ENCODE data around the gene SLC29A4. TPM values are rescaled to one million over a fixed set of nuclear protein-coding genes. Genes with fewer than 3 reads are reported as not detected.

Gene SLC29A4
- total RNA-seq, 2 donors from 2014 or later: 0.14 to 0.21 TPM

DNA sequence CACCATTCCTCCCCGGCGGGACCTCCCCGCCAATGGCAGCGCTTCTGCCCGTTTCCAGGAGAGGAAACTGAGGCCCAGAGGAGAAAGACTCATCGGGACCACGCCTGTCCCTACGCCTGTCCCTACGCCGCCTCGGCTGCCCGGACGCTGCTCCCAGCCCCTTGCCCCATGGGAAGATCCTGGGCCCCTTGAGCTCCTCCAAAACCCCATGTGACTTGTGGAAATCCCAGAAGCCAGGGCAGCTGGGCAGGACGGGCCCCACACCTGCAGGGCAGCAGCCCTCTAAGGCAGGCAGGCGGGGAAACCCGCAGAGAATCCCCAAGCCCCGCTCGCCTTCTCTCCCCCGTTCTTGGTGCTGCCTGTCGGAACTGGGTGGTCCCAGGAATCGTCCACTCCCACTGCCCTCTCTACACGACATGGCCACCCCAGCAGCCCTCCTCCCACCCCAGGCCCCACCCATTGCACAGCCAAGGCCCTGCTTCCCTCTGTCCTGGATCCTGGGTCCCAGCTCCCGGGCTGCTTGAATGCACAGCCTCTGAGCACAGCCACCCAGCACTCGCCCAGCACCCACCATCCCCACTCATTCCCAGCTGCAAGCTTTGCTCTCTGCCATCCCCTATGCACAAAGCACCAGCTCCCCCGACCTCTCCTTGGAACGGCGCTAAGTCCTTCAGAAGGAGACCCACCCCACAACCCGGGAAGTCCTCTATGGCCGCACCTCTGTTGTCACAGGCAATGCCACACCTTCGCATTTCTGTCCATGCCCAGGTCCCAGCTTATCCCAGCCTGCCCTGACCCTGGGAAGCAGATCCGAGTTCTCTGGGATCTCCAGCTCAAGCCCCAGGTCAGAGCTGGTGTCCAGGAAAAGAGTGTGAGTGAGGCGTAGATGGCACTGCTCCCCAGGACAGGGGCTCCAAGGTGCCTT lies 50.6 kb downstream of the SLC29A4 start:
- Histone ChIP-seq H3K27me3 (replicated peaks; ENCODE audit: insufficient read depth) (no peaks in the 10 kb centered on the region), H3K9me3 (peaks cover 9% of the 10 kb centered on the region), H3K27ac (no peak overlapping the region), H3K4me3 (no peak overlapping the region), H3K4me1 (ENCODE audit: control insufficient read depth in 1 of 2, low read depth in 2 of 2) (no peaks in the 10 kb centered on the region), H3K36me3 (peaks cover 65% of the 10 kb centered on the region)
- ATAC-seq (ENCODE audit: insufficient number of reproducible peaks, low FRiP score, low read depth) (no peak), DNase-seq (ENCODE audit: low spot score) (no peak)
- TF ChIP-seq, protein P1, sequence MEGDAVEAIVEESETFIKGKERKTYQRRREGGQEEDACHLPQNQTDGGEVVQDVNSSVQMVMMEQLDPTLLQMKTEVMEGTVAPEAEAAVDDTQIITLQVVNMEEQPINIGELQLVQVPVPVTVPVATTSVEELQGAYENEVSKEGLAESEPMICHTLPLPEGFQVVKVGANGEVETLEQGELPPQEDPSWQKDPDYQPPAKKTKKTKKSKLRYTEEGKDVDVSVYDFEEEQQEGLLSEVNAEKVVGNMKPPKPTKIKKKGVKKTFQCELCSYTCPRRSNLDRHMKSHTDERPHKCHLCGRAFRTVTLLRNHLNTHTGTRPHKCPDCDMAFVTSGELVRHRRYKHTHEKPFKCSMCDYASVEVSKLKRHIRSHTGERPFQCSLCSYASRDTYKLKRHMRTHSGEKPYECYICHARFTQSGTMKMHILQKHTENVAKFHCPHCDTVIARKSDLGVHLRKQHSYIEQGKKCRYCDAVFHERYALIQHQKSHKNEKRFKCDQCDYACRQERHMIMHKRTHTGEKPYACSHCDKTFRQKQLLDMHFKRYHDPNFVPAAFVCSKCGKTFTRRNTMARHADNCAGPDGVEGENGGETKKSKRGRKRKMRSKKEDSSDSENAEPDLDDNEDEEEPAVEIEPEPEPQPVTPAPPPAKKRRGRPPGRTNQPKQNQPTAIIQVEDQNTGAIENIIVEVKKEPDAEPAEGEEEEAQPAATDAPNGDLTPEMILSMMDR (IDR thresholded peaks at IDR 0.05): no peak

DNA sequence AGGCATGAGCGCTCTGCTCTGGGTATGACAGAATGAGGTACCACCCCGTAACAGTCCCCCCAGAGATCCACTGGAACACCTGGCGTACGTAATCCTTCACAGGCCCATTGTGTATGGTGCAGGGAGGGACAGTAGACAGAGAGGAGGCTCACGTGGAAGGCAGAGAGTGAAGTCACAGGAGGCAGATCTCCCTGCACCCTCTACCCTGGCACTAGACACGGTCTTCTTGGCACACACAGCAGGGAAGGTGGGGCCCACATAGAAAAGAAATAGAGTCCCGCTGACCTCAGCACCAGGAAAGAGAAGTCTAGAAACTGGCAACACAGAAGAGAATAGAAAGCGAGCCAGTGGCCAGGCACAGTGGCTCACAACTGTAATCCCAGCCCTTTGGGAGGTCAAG lies 51.9 kb downstream of the SLC29A4 start:
- DNase-seq (ENCODE audit: low spot score) (no peak), ATAC-seq (ENCODE audit: insufficient number of reproducible peaks, low FRiP score, low read depth) (no peak)
- Histone ChIP-seq H3K27ac (no peak overlapping the region), H3K4me3 (no peak overlapping the region), H3K9me3 (peaks cover 9% of the 10 kb centered on the region), H3K4me1 (ENCODE audit: control insufficient read depth in 1 of 2, low read depth in 2 of 2) (no peaks in the 10 kb centered on the region), H3K27me3 (replicated peaks; ENCODE audit: insufficient read depth) (no peaks in the 10 kb centered on the region), H3K36me3 (peaks cover 64% of the 10 kb centered on the region)
- TF ChIP-seq, protein P1 (IDR thresholded peaks at IDR 0.05): no peak

DNA sequence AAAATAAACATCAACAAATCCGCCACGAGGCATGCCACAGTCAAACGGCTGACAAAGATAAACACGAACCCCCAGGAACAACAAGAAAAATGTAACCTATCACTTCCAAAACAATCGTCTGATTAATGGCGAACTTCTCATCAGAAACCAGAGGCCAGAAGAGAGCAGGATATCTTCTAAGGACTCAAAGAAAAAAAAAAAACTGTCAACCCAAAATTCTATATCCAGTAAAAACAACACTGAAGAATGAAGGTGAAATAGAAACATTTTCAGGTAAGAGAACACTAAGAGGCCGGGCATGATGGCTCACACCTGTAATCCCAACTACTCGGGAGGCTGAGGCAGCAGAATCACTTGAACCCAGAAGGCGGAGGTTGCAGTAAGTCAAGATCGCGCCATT lies 54.3 kb downstream of the SLC29A4 start:
- no peak for DNase-seq (ENCODE audit: low spot score)
- no peak for ATAC-seq (ENCODE audit: insufficient number of reproducible peaks, low FRiP score, low read depth)
- Histone ChIP-seq H3K4me3 (no peak overlapping the region), H3K4me1 (ENCODE audit: control insufficient read depth in 1 of 2, low read depth in 2 of 2) (no peaks in the 10 kb centered on the region), H3K36me3 (peaks cover 64% of the 10 kb centered on the region), H3K27ac (no peak overlapping the region), H3K27me3 (replicated peaks; ENCODE audit: insufficient read depth) (no peaks in the 10 kb centered on the region), H3K9me3 (peaks cover 9% of the 10 kb centered on the region)
- TF ChIP-seq, protein P1 (IDR thresholded peaks at IDR 0.05): no peak

GRCh38 chr7:5339955-5340354 lies 57.2 kb downstream of the SLC29A4 start:
- TF ChIP-seq, protein P1 (IDR thresholded peaks at IDR 0.05): no peak
- no peaks in the 10 kb centered on the region for H3K27me3 ChIP-seq (replicated peaks; ENCODE audit: insufficient read depth)
- ATAC-seq (ENCODE audit: insufficient number of reproducible peaks, low FRiP score, low read depth) (no peak), DNase-seq (ENCODE audit: low spot score) (no peak)
- H3K27ac ChIP-seq: no peak overlapping the region
- H3K4me3 ChIP-seq: no peak overlapping the region
- H3K4me1 ChIP-seq (ENCODE audit: control insufficient read depth in 1 of 2, low read depth in 2 of 2): no peaks in the 10 kb centered on the region
- peaks cover 71% of the 10 kb centered on the region for H3K36me3 ChIP-seq
- peaks cover 9% of the 10 kb centered on the region for H3K9me3 ChIP-seq

DNA sequence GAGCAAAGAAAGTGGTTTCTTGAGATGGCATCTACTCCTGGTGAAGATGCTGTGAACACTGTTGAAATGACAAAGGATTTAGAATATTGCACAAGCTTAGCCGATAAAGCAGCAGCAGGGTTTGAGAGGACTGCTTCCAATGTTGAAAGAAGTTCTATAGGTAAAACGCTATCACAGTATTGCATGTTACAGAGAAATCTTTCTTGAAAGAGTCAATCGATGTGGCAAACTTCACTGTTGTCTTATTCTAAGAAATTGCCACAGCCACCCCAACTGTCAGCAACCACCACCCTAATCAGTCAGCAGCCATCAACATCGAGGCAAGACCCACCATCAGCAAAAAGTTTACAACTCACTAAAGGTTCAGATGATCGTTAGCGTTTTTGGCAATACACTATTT lies 59.9 kb downstream of the SLC29A4 start:
- DNase-seq (ENCODE audit: low spot score): no peak
- peaks cover 2% of the 10 kb centered on the region for H3K9me3 ChIP-seq
- ATAC-seq (ENCODE audit: insufficient number of reproducible peaks, low FRiP score, low read depth): no peak
- H3K27ac ChIP-seq: no peak overlapping the region
- H3K36me3 ChIP-seq: peaks cover 72% of the 10 kb centered on the region
- no peak overlapping the region for H3K4me3 ChIP-seq
- TF ChIP-seq, protein P1 (IDR thresholded peaks at IDR 0.05): no peak
- no peaks in the 10 kb centered on the region for H3K27me3 ChIP-seq (replicated peaks; ENCODE audit: insufficient read depth)
- no peaks in the 10 kb centered on the region for H3K4me1 ChIP-seq (ENCODE audit: control insufficient read depth in 1 of 2, low read depth in 2 of 2)

Data from thoracic aorta (tissue), 2 donors.